K562 (cell line): ENCODE data around the gene CRYBG3. TPM values are rescaled to one million over a fixed set of nuclear protein-coding genes. Genes with fewer than 3 reads are reported as not detected.

Experiments used
- CBX1 ChIP-seq: sonication (generic); IDR thresholded peaks from 2 replicates; pipeline ENCODE4 v1.6.1; 2016; ENCODE audit warnings: antibody characterized with exemption, low read depth, mild to moderate bottlenecking
- PRPF4 ChIP-seq: fragments of 200-400 bp; formaldehyde crosslinking; IDR thresholded peaks from one replicate; pipeline ENCODE4 v1.6.1; 2017; ENCODE audit warnings: low read length, low read depth, mild to moderate bottlenecking; ENCODE audit not compliant: insufficient read depth, poor library complexity, severe bottlenecking
- polyA plus RNA-seq, 8 experiments: library from polyadenylated mRNA; depleted of rRNA in 4 of 8; stranded (reverse) in 5 of 8; unstranded in 3 of 8; fragments of >200 nt; fragmentation: Nextera tagmentation in 2 of 8; fragmentation: Illumina TruSeq in 1 of 8; extraction: Ambion mirVana in 2 of 8; extraction: Trizol in 1 of 8; gene quantifications; 2 replicates each; pipeline versions ENCODE4 v1.2.1 to v1.2.3, GENCODE V29; 2011 to 2014; ENCODE audit warnings: inconsistent platforms in 1 of 8, missing spikeins in 1 of 8
- total RNA-seq, 7 experiments: library from RNA; depleted of rRNA in 6 of 7; stranded (reverse); fragments of >200 nt in 6 of 7; fragmentation: Illumina TruSeq in 2 of 7; extraction: Trizol in 2 of 7; gene quantifications; 2 replicates each; pipeline versions ENCODE4 v1.2.1 to v1.2.3, GENCODE V29; 2011 to 2021; ENCODE audit warnings: low replicate concordance in 1 of 7
- TF ChIP-seq, protein P1 (sequence below), 2 experiments: fragments of 450-650 bp; formaldehyde crosslinking in 1 of 2; IDR thresholded peaks; 2 replicates each; pipeline versions ENCODE4 v1.4.0 to v1.6.1; 2014 to 2020; ENCODE audit warnings: mild to moderate bottlenecking in 2 of 2, borderline replicate concordance in 1 of 2, low read depth in 1 of 2
- TF ChIP-seq, protein P2 (sequence below), 2 experiments: fragments of 450-650 bp in 1 of 2; sonication (generic) in 1 of 2; formaldehyde crosslinking in 1 of 2; IDR thresholded peaks; 2 replicates each; pipeline versions ENCODE4 v1.7.1 to v1.9.0; 2016 to 2022; ENCODE audit warnings: inconsistent platforms in 1 of 2, mild to moderate bottlenecking in 1 of 2, missing genetic modification reagents in 1 of 2

The CRYBG3 gene
- total and polyA plus RNA-seq, 9 of the 15 experiments (the other 6 are each of a cell fraction or from before 2014, with no cell fraction given): 0.08 to 0.72 (median 0.18) TPM

DNA sequence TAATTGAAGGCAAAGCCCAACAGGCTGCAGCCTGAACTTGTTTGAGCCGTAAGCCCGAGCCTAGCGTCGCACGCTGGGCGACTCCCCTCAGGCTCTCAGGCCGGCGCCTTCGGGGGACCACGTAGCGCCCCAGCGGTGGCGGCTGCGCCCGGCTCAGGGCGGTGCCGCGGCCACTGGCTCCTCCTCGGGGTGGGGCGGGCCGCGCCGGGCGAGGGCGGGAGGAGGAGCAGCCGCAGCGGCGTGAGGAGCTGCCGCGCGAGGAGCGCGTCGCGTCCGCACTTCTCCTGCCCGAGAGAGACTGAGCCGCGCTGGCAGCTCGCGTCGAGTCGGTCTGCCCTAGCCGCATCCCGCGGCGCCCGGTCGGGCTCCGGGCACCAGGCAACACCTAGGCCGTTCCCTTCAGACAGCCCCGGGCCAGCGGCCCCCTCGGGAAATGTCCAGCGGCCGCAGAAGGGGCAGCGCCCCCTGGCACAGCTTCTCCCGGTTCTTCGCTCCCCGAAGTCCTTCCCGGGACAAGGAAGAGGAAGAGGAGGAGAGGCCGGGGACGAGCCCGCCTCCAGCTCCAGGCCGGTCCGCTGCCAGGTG is at the start of gene CRYBG3 (continued):
- TF ChIP-seq, protein P1, sequence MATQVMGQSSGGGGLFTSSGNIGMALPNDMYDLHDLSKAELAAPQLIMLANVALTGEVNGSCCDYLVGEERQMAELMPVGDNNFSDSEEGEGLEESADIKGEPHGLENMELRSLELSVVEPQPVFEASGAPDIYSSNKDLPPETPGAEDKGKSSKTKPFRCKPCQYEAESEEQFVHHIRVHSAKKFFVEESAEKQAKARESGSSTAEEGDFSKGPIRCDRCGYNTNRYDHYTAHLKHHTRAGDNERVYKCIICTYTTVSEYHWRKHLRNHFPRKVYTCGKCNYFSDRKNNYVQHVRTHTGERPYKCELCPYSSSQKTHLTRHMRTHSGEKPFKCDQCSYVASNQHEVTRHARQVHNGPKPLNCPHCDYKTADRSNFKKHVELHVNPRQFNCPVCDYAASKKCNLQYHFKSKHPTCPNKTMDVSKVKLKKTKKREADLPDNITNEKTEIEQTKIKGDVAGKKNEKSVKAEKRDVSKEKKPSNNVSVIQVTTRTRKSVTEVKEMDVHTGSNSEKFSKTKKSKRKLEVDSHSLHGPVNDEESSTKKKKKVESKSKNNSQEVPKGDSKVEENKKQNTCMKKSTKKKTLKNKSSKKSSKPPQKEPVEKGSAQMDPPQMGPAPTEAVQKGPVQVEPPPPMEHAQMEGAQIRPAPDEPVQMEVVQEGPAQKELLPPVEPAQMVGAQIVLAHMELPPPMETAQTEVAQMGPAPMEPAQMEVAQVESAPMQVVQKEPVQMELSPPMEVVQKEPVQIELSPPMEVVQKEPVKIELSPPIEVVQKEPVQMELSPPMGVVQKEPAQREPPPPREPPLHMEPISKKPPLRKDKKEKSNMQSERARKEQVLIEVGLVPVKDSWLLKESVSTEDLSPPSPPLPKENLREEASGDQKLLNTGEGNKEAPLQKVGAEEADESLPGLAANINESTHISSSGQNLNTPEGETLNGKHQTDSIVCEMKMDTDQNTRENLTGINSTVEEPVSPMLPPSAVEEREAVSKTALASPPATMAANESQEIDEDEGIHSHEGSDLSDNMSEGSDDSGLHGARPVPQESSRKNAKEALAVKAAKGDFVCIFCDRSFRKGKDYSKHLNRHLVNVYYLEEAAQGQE (IDR thresholded peaks at IDR 0.05; ENCODE audit: borderline replicate concordance): peak; percentile 73
- TF ChIP-seq, protein P1 (CRISPR knock-in tag; IDR thresholded peaks at IDR 0.05; ENCODE audit: low read depth): no peak
- no peak for TF ChIP-seq CBX1
- TF ChIP-seq PRPF4: no peak
- TF ChIP-seq, protein P2, sequence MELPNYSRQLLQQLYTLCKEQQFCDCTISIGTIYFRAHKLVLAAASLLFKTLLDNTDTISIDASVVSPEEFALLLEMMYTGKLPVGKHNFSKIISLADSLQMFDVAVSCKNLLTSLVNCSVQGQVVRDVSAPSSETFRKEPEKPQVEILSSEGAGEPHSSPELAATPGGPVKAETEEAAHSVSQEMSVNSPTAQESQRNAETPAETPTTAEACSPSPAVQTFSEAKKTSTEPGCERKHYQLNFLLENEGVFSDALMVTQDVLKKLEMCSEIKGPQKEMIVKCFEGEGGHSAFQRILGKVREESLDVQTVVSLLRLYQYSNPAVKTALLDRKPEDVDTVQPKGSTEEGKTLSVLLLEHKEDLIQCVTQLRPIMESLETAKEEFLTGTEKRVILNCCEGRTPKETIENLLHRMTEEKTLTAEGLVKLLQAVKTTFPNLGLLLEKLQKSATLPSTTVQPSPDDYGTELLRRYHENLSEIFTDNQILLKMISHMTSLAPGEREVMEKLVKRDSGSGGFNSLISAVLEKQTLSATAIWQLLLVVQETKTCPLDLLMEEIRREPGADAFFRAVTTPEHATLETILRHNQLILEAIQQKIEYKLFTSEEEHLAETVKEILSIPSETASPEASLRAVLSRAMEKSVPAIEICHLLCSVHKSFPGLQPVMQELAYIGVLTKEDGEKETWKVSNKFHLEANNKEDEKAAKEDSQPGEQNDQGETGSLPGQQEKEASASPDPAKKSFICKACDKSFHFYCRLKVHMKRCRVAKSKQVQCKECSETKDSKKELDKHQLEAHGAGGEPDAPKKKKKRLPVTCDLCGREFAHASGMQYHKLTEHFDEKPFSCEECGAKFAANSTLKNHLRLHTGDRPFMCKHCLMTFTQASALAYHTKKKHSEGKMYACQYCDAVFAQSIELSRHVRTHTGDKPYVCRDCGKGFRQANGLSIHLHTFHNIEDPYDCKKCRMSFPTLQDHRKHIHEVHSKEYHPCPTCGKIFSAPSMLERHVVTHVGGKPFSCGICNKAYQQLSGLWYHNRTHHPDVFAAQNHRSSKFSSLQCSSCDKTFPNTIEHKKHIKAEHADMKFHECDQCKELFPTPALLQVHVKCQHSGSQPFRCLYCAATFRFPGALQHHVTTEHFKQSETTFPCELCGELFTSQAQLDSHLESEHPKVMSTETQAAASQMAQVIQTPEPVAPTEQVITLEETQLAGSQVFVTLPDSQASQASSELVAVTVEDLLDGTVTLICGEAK (IDR thresholded peaks at IDR 0.05): no peak; the same call in 1 of the 2 replicates
- TF ChIP-seq, protein P2 (CRISPR knock-in tag; IDR thresholded peaks at IDR 0.05): no peak
